MM.1S (cell line): Measurements from ENCODE around the gene KLK13.

ENCODE experiments used
- DNase-seq: peaks from one replicate; pipeline ENCODE4 v3.0.0-alpha.2; 2015
- H2AFZ ChIP-seq: fragments of 300-600 bp; sonication (generic); 2 replicates; pipeline ENCODE4 v1.6.0; 2016; ENCODE audit warnings: antibody characterized with exemption, low read length
- H3F3A ChIP-seq: fragments of 300-600 bp; sonication (generic); 2 replicates; pipeline ENCODE4 v1.6.1; 2016; ENCODE audit warnings: mild to moderate bottlenecking, antibody characterized with exemption, low read length, moderate library complexity, mixed read lengths; ENCODE audit not compliant: insufficient read depth
- H3K27ac ChIP-seq: fragments of 300-600 bp; sonication (generic); 2 replicates; pipeline ENCODE4 v1.5.1; 2016; ENCODE audit warnings: mild to moderate bottlenecking, low read length
- H3K27me3 ChIP-seq: fragments of 300-600 bp; sonication (generic); replicated peaks from 2 replicates; pipeline ENCODE4 v1.6.0; 2016; ENCODE audit warnings: low read length; ENCODE audit not compliant: insufficient read depth
- H3K36me3 ChIP-seq: fragments of 300-600 bp; sonication (generic); replicated peaks from 2 replicates; pipeline ENCODE4 v1.6.1; 2016; ENCODE audit warnings: mild to moderate bottlenecking, low read length, mixed read lengths; ENCODE audit not compliant: insufficient read depth
- H3K4me1 ChIP-seq: fragments of 300-600 bp; sonication (generic); 2 replicates; pipeline ENCODE4 v1.6.1; 2016; ENCODE audit warnings: low read length, mixed read lengths
- H3K4me2 ChIP-seq: fragments of 300-600 bp; sonication (generic); 2 replicates; pipeline ENCODE4 v1.6.0; 2016; ENCODE audit warnings: low read depth, low read length
- H3K4me3 ChIP-seq: fragments of 300-600 bp; sonication (generic); 2 replicates; pipeline ENCODE4 v1.5.1; 2016; ENCODE audit warnings: low read length, mixed read lengths
- H3K79me2 ChIP-seq: fragments of 300-600 bp; sonication (generic); 2 replicates; pipeline ENCODE4 v1.6.1; 2016; ENCODE audit warnings: mixed run types, low read length, mixed read lengths
- H3K9ac ChIP-seq: fragments of 300-600 bp; sonication (generic); 2 replicates; pipeline ENCODE4 v1.6.1; 2016; ENCODE audit warnings: low read length, mixed read lengths
- H3K9me2 ChIP-seq: fragments of 300-600 bp; sonication (generic); replicated peaks from 2 replicates; pipeline ENCODE4 v1.6.1; 2016; ENCODE audit warnings: mild to moderate bottlenecking, low read length, mixed read lengths; ENCODE audit not compliant: insufficient read depth
- H3K9me3 ChIP-seq: fragments of 300-600 bp; sonication (generic); replicated peaks from 2 replicates; pipeline ENCODE4 v1.6.1; 2016; ENCODE audit warnings: mild to moderate bottlenecking, low read length, mixed read lengths; ENCODE audit not compliant: insufficient read depth
- H4K20me1 ChIP-seq: fragments of 300-600 bp; sonication (generic); 2 replicates; pipeline ENCODE4 v1.6.1; 2016; ENCODE audit warnings: mild to moderate bottlenecking, low read length, moderate library complexity, mixed read lengths; ENCODE audit not compliant: insufficient read depth
- CTCF ChIP-seq: fragments of 300-600 bp; sonication (generic); IDR thresholded peaks from 2 replicates; pipeline ENCODE4 v1.5.1; 2016; ENCODE audit warnings: antibody characterized with exemption, low read length, mixed read lengths
- EZH2 ChIP-seq: fragments of 300-600 bp; sonication (generic); optimal IDR thresholded peaks from 2 replicates; pipeline ENCODE3; 2017; ENCODE audit warnings: low read depth, mild to moderate bottlenecking, antibody characterized with exemption, low read length, mixed read lengths
- EZH2phosphoT487 ChIP-seq: fragments of 300-600 bp; sonication (generic); IDR thresholded peaks from 2 replicates; pipeline ENCODE4 v1.6.1; 2018; ENCODE audit warnings: antibody characterized with exemption, low read length

Gene KLK13

GRCh38 chr19:51098365-51099046 is 33.6 kb upstream of the KLK13 start:
- H3K4me3 ChIP-seq: no peak overlapping the region
- H4K20me1 ChIP-seq: no peaks in the 10 kb centered on the region

GRCh38 chr19:51097796-51098195 is 32.9 kb upstream of the KLK13 start:
- H4K20me1 ChIP-seq: no peaks in the 10 kb centered on the region

More at GRCh38 chr19:51098365-51099046, 33.6 kb upstream of the KLK13 start:
- no peak for DNase-seq
- Histone ChIP-seq H3K4me2 (no peak overlapping the region), H2AFZ (no peak overlapping the region), H3K4me1 (no peaks in the 10 kb centered on the region), H3K79me2 (peaks cover 2% of the 10 kb centered on the region; the same call in 1 of the 2 replicates), H3K36me3 (0 out of 2 replicates have a peak, but pooled peaks cover 9% of the 10 kb centered on the region), H3K27me3 (no peaks in the 10 kb centered on the region), H3K9me2 (no peaks in the 10 kb centered on the region), H3F3A (no peaks in the 10 kb centered on the region), H3K27ac (no peak overlapping the region), H3K9ac (no peak overlapping the region), H3K9me3 (no peaks in the 10 kb centered on the region)
- TF ChIP-seq CTCF: no peak
- TF ChIP-seq EZH2: no peak
- no peak for TF ChIP-seq EZH2phosphoT487

GRCh38 chr19:51097166-51097738 is 32.4 kb upstream of the KLK13 start:
- Histone ChIP-seq H4K20me1 (no peaks in the 10 kb centered on the region), H3K9ac (no peak overlapping the region), H3K27ac (no peak overlapping the region), H3K4me2 (no peak overlapping the region), H3K4me1 (no peaks in the 10 kb centered on the region), H3F3A (no peaks in the 10 kb centered on the region), H3K27me3 (no peaks in the 10 kb centered on the region), H3K4me3 (no peak overlapping the region), H3K79me2 (peaks cover 2% of the 10 kb centered on the region; the same call in 1 of the 2 replicates), H3K9me3 (no peaks in the 10 kb centered on the region), H3K36me3 (0 out of 2 replicates have a peak, but pooled peaks cover under 1% of the 10 kb centered on the region), H3K9me2 (no peaks in the 10 kb centered on the region), H2AFZ (no peak overlapping the region)
- TF ChIP-seq CTCF (peak; percentile 42), EZH2phosphoT487 (no peak), EZH2 (no peak)
- DNase-seq: peak; percentile 24

More at GRCh38 chr19:51097796-51098195, 32.9 kb upstream of the KLK13 start:
- Histone ChIP-seq H3K4me3 (no peak overlapping the region), H3K27ac (no peak overlapping the region), H3K9me2 (no peaks in the 10 kb centered on the region), H3F3A (no peaks in the 10 kb centered on the region), H3K9ac (no peak overlapping the region), H3K4me2 (no peak overlapping the region), H3K9me3 (no peaks in the 10 kb centered on the region), H3K27me3 (no peaks in the 10 kb centered on the region), H3K4me1 (no peaks in the 10 kb centered on the region), H3K79me2 (peaks cover 2% of the 10 kb centered on the region; the same call in 1 of the 2 replicates), H3K36me3 (0 out of 2 replicates have a peak, but pooled peaks cover 6% of the 10 kb centered on the region), H2AFZ (no peak overlapping the region)
- DNase-seq: no peak
- no peak for TF ChIP-seq EZH2
- TF ChIP-seq CTCF: no peak
- no peak for TF ChIP-seq EZH2phosphoT487
